IMR-90 (cell line): ENCODE measurements around the gene LYPD6. TPM values are rescaled to one million over a fixed set of nuclear protein-coding genes. Genes with fewer than 3 reads are reported as not detected.

Source experiments
- ATAC-seq: fragments of 200-7000 bp; cut with Tn5 transposase; 2 replicates; pipeline ENCODE4 v1.9.1; 2020; ENCODE audit warnings: low read depth, mild to moderate bottlenecking, moderate library complexity
- BruUV-seq: library from RNA; stranded (reverse); fragments of 400-500 nt; replicated peaks from 2 replicates; lab custom pipeline; 2021; lab: Mats Ljungman, UMichigan
- CTCF ChIA-PET: fragments of 300-600 bp; formaldehyde crosslinking; extraction: SDS; loops from one replicate; lab custom pipeline; 2021; ENCODE audit warnings: antibody characterized with exemption; lab: Yijun Ruan, JAX
- POLR2A ChIA-PET: fragments of 300-600 bp; sonication (Branson Sonifier 250); formaldehyde crosslinking; loops from one replicate; lab custom pipeline; 2022; ENCODE audit warnings: antibody characterized with exemption; ENCODE audit not compliant: unreplicated experiment; lab: Charles Lee
- DNase-seq: peaks from one replicate; pipeline ENCODE4 v3.0.0; 2013
- H2AFZ ChIP-seq: replicated peaks from 2 replicates; pipeline ENCODE3; 2013; ENCODE audit warnings: low read length, mild to moderate bottlenecking; ENCODE audit not compliant: poor library complexity
- H2AK5ac ChIP-seq: 2 replicates; pipeline ENCODE4 v1.6.1; 2013; ENCODE audit warnings: low read depth, low read length, inconsistent platforms
- H2AK9ac ChIP-seq: replicated peaks from 2 replicates; pipeline ENCODE3; 2013; ENCODE audit warnings: mild to moderate bottlenecking, low read depth, low read length, moderate library complexity; ENCODE audit not compliant: poor library complexity
- H2BK120ac ChIP-seq: 2 replicates; pipeline ENCODE4 v1.6.1; 2013; ENCODE audit warnings: low read depth, low read length, inconsistent platforms
- H2BK15ac ChIP-seq: 3 replicates; pipeline ENCODE4 v1.6.1; 2013; ENCODE audit warnings: low read depth, low read length, inconsistent platforms
- H2BK20ac ChIP-seq: 2 replicates; pipeline ENCODE4 v1.6.1; 2013; ENCODE audit warnings: low read depth, mild to moderate bottlenecking, inconsistent platforms, low read length, moderate library complexity
- H2BK5ac ChIP-seq: 2 replicates; pipeline ENCODE4 v1.6.1; 2013; ENCODE audit warnings: mild to moderate bottlenecking, low read depth, low read length, inconsistent platforms; ENCODE audit not compliant: poor library complexity, severe bottlenecking
- H3K14ac ChIP-seq: replicated peaks from 2 replicates; pipeline ENCODE4 v1.6.1; 2013; ENCODE audit warnings: low read depth, low read length, inconsistent platforms
- H3K18ac ChIP-seq: 2 replicates; pipeline ENCODE4 v1.6.1; 2013; ENCODE audit warnings: low read depth, low read length, control low read depth
- H3K23ac ChIP-seq: 2 replicates; pipeline ENCODE4 v1.6.1; 2013; ENCODE audit warnings: low read depth, low read length, inconsistent platforms
- H3K27ac ChIP-seq: 2 replicates; pipeline ENCODE4 v1.5.1; 2013; ENCODE audit warnings: mild to moderate bottlenecking, control low read depth, low read length; ENCODE audit not compliant: insufficient read depth
- H3K27me3 ChIP-seq: 2 replicates; pipeline ENCODE4 v1.6.1; 2013; ENCODE audit warnings: low read length; ENCODE audit not compliant: control insufficient read depth, insufficient read depth
- H3K36me3 ChIP-seq: 2 replicates; pipeline ENCODE4 v1.6.1; 2013; ENCODE audit warnings: low read length, mixed read lengths; ENCODE audit not compliant: control insufficient read depth, insufficient read depth
- H3K4ac ChIP-seq: 2 replicates; pipeline ENCODE4 v1.6.1; 2013; ENCODE audit warnings: low read depth, low read length, inconsistent platforms
- H3K4me1 ChIP-seq: 2 replicates; pipeline ENCODE4 v1.6.1; 2013; ENCODE audit warnings: low read length, mixed read lengths; ENCODE audit not compliant: control insufficient read depth, insufficient read depth
- H3K4me2 ChIP-seq: 2 replicates; pipeline ENCODE4 v1.6.1; 2013; ENCODE audit warnings: low read depth, mild to moderate bottlenecking, control low read depth, low read length, moderate library complexity
- H3K4me3 ChIP-seq: 2 replicates; pipeline ENCODE4 v1.5.1; 2013; ENCODE audit warnings: low read depth, mild to moderate bottlenecking, control low read depth, low read length, moderate library complexity; ENCODE audit not compliant: insufficient read depth
- H3K56ac ChIP-seq: 2 replicates; pipeline ENCODE4 v1.6.1; 2013; ENCODE audit warnings: low read length, inconsistent platforms; ENCODE audit not compliant: insufficient read depth; ENCODE audit errors: extremely low read depth
- H3K79me1 ChIP-seq, 2 experiments: 2 replicates each; pipeline ENCODE4 v1.6.1; 2013; ENCODE audit warnings: low read length in 2 of 2, inconsistent platforms in 1 of 2, low read depth in 1 of 2
- H3K9ac ChIP-seq: 2 replicates; pipeline ENCODE4 v1.6.1; 2013; ENCODE audit warnings: low read depth, low read length, control low read depth
- H3K9me1 ChIP-seq: 2 replicates; pipeline ENCODE4 v1.6.1; 2013; ENCODE audit warnings: low read length, inconsistent platforms; ENCODE audit not compliant: insufficient read depth
- H3K9me3 ChIP-seq: 2 replicates; pipeline ENCODE4 v1.6.1; 2013; ENCODE audit warnings: low read length; ENCODE audit not compliant: control insufficient read depth, insufficient read depth
- H4K20me1 ChIP-seq: 2 replicates; pipeline ENCODE4 v1.6.1; 2013; ENCODE audit warnings: low read length, inconsistent platforms; ENCODE audit not compliant: insufficient read depth
- H4K5ac ChIP-seq: 2 replicates; pipeline ENCODE4 v1.6.1; 2013; ENCODE audit warnings: mild to moderate bottlenecking, low read depth, low read length, control low read depth
- H4K8ac ChIP-seq, 2 experiments: 2 replicates each; pipeline ENCODE4 v1.6.1; 2013; ENCODE audit warnings: low read depth in 2 of 2, low read length in 2 of 2, control low read depth in 1 of 2, inconsistent platforms in 1 of 2
- H4K91ac ChIP-seq: 2 replicates; pipeline ENCODE4 v1.6.1; 2013; ENCODE audit warnings: low read depth, low read length, inconsistent platforms; ENCODE audit not compliant: insufficient read depth
- CEBPB ChIP-seq: IDR thresholded peaks from 2 replicates; pipeline ENCODE4 v1.6.1; 2012; ENCODE audit warnings: low read depth, low read length, improper control_type of control experiment
- CHD1 ChIP-seq: IDR thresholded peaks from 2 replicates; pipeline ENCODE4 v1.6.1; 2012; ENCODE audit warnings: low read depth, low read length, improper control_type of control experiment
- POLR2A ChIP-seq: IDR thresholded peaks from 2 replicates; pipeline ENCODE4 v1.6.1; 2012; ENCODE audit warnings: mild to moderate bottlenecking, low read depth, low read length
- RFX5 ChIP-seq: IDR thresholded peaks from 2 replicates; pipeline ENCODE4 v1.8.0; 2012; ENCODE audit warnings: low read depth, mild to moderate bottlenecking, low read length, moderate library complexity
- USF2 ChIP-seq: fragments of 150-350 bp; IDR thresholded peaks from 2 replicates; pipeline ENCODE4 v1.6.1; 2017; ENCODE audit warnings: mild to moderate bottlenecking, antibody characterized with exemption, low read length, low read depth
- WGBS, 2 experiments: methylation state at CpG; one replicate each; pipeline versions ENCODE4 v1.1.5 to v1.1.7; 2013; ENCODE audit warnings: missing lambda C conversion rate in 2 of 2; ENCODE audit not compliant: insufficient read length in 1 of 2; ENCODE audit errors: extremely low coverage in 2 of 2; 5-methylcytosine and 5-hydroxymethylcytosine counted together
- dilution Hi-C: fragments of 300-500 bp; cut with HindIII; formaldehyde crosslinking; loops from one replicate; pipeline ENCODE4 v1.14.3; 2018; ENCODE audit warnings: low sequenced_read_pairs; ENCODE audit not compliant: unreplicated experiment
- in situ Hi-C: fragments of 300-500 bp; cut with MboI; formaldehyde crosslinking; loops from 3 replicates; pipeline ENCODE4 v1.14.3; 2019; ENCODE audit warnings: low sequenced_read_pairs, inconsistent platforms, mixed read lengths
- intact Hi-C: fragments of 100-400 bp; cut with micrococcal nuclease; formaldehyde crosslinking; loops from 2 replicates; pipeline ENCODE4 v1.10.0; 2022
- polyA plus RNA-seq, 3 experiments: library from polyadenylated mRNA; depleted of rRNA; stranded (reverse); fragments of >200 nt; gene quantifications; 2 replicates each; pipeline ENCODE4 v1.2.3, GENCODE V29; 2012; ENCODE audit warnings: low replicate concordance in 1 of 3
- total RNA-seq: library from RNA; depleted of rRNA; stranded (reverse); fragments of >200 nt; gene quantifications from 2 replicates; pipeline ENCODE4 v1.2.3, GENCODE V29; 2012

LYPD6 gene
- total and polyA plus RNA-seq, 2 of the 4 experiments (the other 2 are of a cell fraction): 0.87 to 0.90 TPM

- Histone ChIP-seq H3K4me2 (no peak overlapping the region), H2AFZ (no peak overlapping the region), H3K79me1 (no peaks in the 10 kb centered on the region), H2AK5ac (no peak overlapping the region), H3K27me3 (no peaks in the 10 kb centered on the region), H2BK15ac (no peak overlapping the region), H3K23ac (no peak overlapping the region), H3K36me3 (no peaks in the 10 kb centered on the region), H3K27ac (no peak overlapping the region), H2BK5ac (no peak overlapping the region), H3K18ac (no peak overlapping the region), H4K20me1 (no peaks in the 10 kb centered on the region), H4K91ac (no peak overlapping the region), H3K4me1 (no peaks in the 10 kb centered on the region), H4K5ac (no peak overlapping the region), H3K14ac (no peak overlapping the region), H2BK120ac (no peak overlapping the region), H2BK20ac (no peak overlapping the region), H3K9me1 (no peaks in the 10 kb centered on the region), H3K4ac (no peak overlapping the region), H3K9me3 (no peaks in the 10 kb centered on the region), H4K8ac (no peak overlapping the region), H3K56ac (no peak overlapping the region), H3K4me3 (no peak overlapping the region), H2AK9ac (no peak overlapping the region), H3K9ac (no peak overlapping the region)
- no TSS peak for BruUV-seq
- ChIA-PET POLR2A (no interaction called here), CTCF (no interaction called here)
- DNase-seq (no peak), ATAC-seq (no peak)
- dilution Hi-C loops (no loop called here), intact Hi-C loops (no loop called here), in situ Hi-C loops (no loop called here)
- TF ChIP-seq CHD1 (no peak), CEBPB (no peak), RFX5 (no peak), POLR2A (no peak), USF2 (no peak)
- no CpG with 5 or more reads among the region's 1 CpG for WGBS, 2 experiments
Observed at GRCh38 chr2:149385350-149385749, 55.0 kb downstream of the LYPD6 start.
